ENCODE data around the gene NVL. TPM values are rescaled to one million over a fixed set of nuclear protein-coding genes. Genes with fewer than 3 reads are reported as not detected.

NVL gene
- total RNA-seq, 1 donor from 2014 or later = 34.6 TPM

- Histone ChIP-seq H3K9me3 (no peaks in the 10 kb centered on the region), H3K27ac (no peak overlapping the region), H3K4me3 (no peak overlapping the region), H3K4me1 (peaks cover 11% of the 10 kb centered on the region), H3K36me3 (peaks cover 0 to 11% of the 10 kb centered on the region in 2 donors), H3K27me3 (no peaks in the 10 kb centered on the region)
- TF ChIP-seq CTCF (IDR thresholded peaks at IDR 0.05) (no peak), POLR2A (IDR thresholded peaks at IDR 0.05) (no peak), POLR2AphosphoS5 (IDR thresholded peaks at IDR 0.05; ENCODE audit: insufficient read depth in 1 of 2, low read depth in 1 of 2) (peak in 1 of 2 donors; percentile 27)
- no peak for DNase-seq (ENCODE audit: extremely low spot score in 2 of 2)
- intact Hi-C loops (cut with DNase I) = no loop called here
Observed at GRCh38 chr1:224223819-224224714, 105.9 kb downstream of the NVL start.

- intact Hi-C loops (cut with DNase I) = no loop called here
- no peak for DNase-seq (ENCODE audit: extremely low spot score in 2 of 2)
- no peak overlapping the region for H3K27ac ChIP-seq
Observed at GRCh38 chr1:224219612-224220059, 110.3 kb downstream of the NVL start.

DNA sequence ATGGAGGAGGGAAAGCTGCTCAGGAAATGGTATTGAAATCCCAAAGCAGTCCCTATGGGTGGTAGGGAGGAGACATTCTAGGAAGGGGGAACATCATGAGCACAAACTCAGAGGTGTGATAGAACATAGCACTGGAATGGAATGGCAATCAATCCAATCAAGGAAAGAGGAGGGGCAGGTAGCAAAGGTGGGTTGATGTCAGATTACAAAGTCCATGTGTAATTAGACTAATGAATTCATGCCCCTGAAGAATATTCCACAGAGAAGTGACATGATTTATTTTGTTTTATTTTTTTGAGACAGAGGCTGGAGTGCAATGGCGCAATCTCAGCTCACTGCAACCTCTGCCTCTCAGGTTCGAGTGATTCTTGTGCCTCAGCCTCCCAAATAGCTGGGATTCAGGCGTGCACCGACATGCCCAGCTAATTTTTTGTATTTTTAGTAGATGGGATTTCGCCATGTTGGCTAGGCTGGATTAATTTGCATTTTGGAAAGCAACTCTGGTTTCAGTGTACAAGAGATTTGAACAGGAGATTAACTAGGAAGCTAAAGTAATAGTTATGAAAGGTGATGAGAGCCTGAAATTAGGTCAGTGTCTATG is 110.9 kb downstream of the NVL start:
- no peaks in the 10 kb centered on the region for H3K36me3 ChIP-seq
- H3K4me1 ChIP-seq = peaks cover 7% of the 10 kb centered on the region
- TF ChIP-seq POLR2A (IDR thresholded peaks at IDR 0.05) = no peak
- H3K27me3 ChIP-seq = no peaks in the 10 kb centered on the region
- intact Hi-C loops (cut with DNase I) = no loop called here
- no peaks in the 10 kb centered on the region for H3K9me3 ChIP-seq
- no peak for DNase-seq (ENCODE audit: extremely low spot score in 2 of 2)
- no peak overlapping the region for H3K27ac ChIP-seq
- H3K4me3 ChIP-seq = no peak overlapping the region

More at GRCh38 chr1:224219612-224220059, 110.3 kb downstream of the NVL start:
- no peak overlapping the region for H3K4me3 ChIP-seq
- H3K36me3 ChIP-seq = no peaks in the 10 kb centered on the region
- no peaks in the 10 kb centered on the region for H3K9me3 ChIP-seq
- H3K27me3 ChIP-seq = no peaks in the 10 kb centered on the region
- H3K4me1 ChIP-seq = peaks cover 11% of the 10 kb centered on the region
- TF ChIP-seq CTCF (IDR thresholded peaks at IDR 0.05) = no peak
- TF ChIP-seq POLR2A (IDR thresholded peaks at IDR 0.05) = no peak
- no peak for TF ChIP-seq POLR2AphosphoS5 (IDR thresholded peaks at IDR 0.05; ENCODE audit: insufficient read depth in 1 of 2, low read depth in 1 of 2)

DNA sequence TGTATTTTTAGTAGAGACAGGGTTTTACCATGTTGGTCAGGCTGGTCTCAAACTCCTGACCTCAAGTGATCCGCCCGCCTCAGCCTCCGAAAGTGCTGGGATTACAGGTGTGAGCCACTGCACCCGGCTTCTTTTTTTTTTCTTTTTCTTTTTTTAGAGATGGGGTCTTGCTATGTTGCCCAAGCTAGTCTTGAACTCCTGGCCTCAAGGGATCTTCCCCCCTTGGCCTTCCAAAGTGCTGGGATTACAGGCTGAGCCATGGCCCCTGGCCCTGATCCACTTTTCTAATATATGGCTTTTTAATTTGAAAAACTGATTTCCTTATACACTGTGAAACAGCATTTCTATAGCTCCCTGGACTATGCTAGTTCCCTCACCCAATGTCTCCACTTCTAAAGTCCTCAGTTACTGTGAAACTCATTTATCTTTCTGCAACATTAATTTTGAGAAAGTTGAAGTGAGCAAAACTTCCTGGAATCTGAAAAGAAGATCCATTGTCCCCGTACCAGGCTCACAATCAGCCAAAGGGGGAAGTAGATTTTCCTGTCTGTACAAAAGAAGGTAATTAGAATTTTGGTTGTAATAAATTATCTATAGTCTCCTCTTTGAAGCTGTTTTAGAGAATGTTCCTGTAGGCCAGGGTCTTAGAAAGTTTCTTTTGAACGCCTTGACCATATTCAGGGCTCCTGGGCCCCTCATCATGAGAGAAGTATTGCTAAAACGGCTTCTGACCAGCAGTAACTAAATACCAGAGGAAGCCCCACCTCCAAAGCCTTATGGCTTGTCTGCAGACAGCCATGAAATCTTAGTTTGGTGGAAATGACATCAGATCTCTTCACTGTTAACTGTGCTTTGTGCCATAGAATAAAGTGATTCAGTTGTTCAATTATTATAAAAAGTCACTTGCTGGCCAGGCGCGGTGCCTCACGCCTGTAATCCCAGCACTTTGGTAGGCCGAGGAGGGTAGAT is 112.0 kb downstream of the NVL start:
- no peak for TF ChIP-seq CTCF (IDR thresholded peaks at IDR 0.05)
- DNase-seq (ENCODE audit: extremely low spot score in 2 of 2) = no peak
- Histone ChIP-seq H3K4me1 (peaks cover 11% of the 10 kb centered on the region), H3K36me3 (no peaks in the 10 kb centered on the region), H3K27me3 (no peaks in the 10 kb centered on the region), H3K4me3 (no peak overlapping the region), H3K27ac (no peak overlapping the region), H3K9me3 (no peaks in the 10 kb centered on the region)
- intact Hi-C loops (cut with DNase I) = no loop called here

GRCh38 chr1:224216382-224216781 is 113.6 kb downstream of the NVL start:
- Histone ChIP-seq H3K27me3 (no peaks in the 10 kb centered on the region), H3K36me3 (no peaks in the 10 kb centered on the region), H3K4me3 (no peak overlapping the region), H3K27ac (no peak overlapping the region), H3K4me1 (peaks cover 16% of the 10 kb centered on the region), H3K9me3 (no peaks in the 10 kb centered on the region)
- intact Hi-C loops (cut with DNase I) = no loop called here
- no peak for DNase-seq (ENCODE audit: extremely low spot score in 2 of 2)
- no peak for TF ChIP-seq POLR2A (IDR thresholded peaks at IDR 0.05)
- TF ChIP-seq POLR2AphosphoS5 (IDR thresholded peaks at IDR 0.05; ENCODE audit: insufficient read depth in 1 of 2, low read depth in 1 of 2) = no peak
- TF ChIP-seq CTCF (IDR thresholded peaks at IDR 0.05) = no peak

Data from vagina (tissue), 2 donors.